Measurements from ENCODE around the gene FLCN. TPM values are rescaled to one million over a fixed set of nuclear protein-coding genes. Genes with fewer than 3 reads are reported as not detected.

The FLCN gene
- total and polyA plus RNA-seq, 2 donors (not counting 3 experiments of a cell fraction or from before 2014, with no cell fraction given): 38.8 to 68.9 TPM

DNA sequence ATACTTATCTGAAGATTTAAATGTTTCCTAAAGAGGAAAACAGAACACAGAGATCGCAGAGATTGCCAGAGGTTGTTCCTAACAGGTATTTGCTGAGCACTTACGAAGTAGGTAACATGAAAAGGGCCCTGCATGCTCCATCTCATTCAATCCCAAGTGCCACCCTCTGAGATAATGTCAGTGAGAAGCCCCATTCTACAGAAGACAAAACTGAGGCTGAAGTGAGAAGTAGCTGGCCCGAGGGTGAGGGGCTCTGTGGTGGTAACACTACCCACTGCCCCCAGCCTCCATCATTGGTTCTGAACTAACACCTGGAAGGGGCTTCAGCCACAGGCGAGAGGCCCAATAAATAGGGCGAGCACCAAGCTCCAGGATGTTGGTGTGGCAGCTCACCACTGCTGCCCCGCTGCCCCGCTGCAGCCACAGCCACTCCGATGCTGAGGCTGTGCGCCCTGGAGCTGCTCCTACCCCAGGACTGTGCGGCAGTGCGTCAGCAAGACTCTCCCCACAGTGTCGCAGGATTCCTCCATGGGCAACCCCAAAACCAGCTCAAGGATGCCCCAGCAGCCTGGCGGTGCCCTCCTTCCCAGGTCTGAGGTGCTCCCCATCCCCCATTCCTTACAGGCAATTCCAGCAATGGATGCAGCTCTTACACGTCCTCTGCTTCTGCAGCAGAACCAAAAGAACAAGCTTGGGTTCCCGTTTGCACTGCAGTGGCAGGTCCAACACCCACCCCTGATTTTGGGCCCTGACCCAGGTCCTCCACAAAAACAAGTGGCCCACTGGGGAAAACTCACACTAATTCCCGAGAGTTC is 10.3 kb downstream of the FLCN start:
- CTCF ChIA-PET: interaction anchor here (0.6 kb wide), 1 partner anchor 119 kb away, joined by 3 read pairs; no protein-coding TSS in a partner anchor
- TF ChIP-seq EZH2 (IDR thresholded peaks at IDR 0.05; ENCODE audit: borderline replicate concordance, low read depth, low read length, severe bottlenecking) (no peak), MYC (IDR thresholded peaks at IDR 0.05; ENCODE audit: low read depth, low read length) (no peak), JUN (IDR thresholded peaks at IDR 0.05; ENCODE audit: borderline replicate concordance, insufficient read depth, insufficient read length, low read depth) (no peak), GATA2 (IDR thresholded peaks at IDR 0.05; ENCODE audit: insufficient read depth, insufficient read length, low read depth, low read length) (no peak), POLR2AphosphoS5 (IDR thresholded peaks at IDR 0.05; ENCODE audit: insufficient read depth, low read depth, low read length) (no peak), FOS (IDR thresholded peaks at IDR 0.05; ENCODE audit: borderline replicate concordance, insufficient read depth, low read length) (no peak), POLR2A (IDR thresholded peaks at IDR 0.05; ENCODE audit: low read depth, low read length) (no peak)
- TF ChIP-seq, protein P1, sequence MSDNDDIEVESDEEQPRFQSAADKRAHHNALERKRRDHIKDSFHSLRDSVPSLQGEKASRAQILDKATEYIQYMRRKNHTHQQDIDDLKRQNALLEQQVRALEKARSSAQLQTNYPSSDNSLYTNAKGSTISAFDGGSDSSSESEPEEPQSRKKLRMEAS (IDR thresholded peaks at IDR 0.05; ENCODE audit: insufficient read depth, insufficient read length): no peak
- TF ChIP-seq, protein P2, sequence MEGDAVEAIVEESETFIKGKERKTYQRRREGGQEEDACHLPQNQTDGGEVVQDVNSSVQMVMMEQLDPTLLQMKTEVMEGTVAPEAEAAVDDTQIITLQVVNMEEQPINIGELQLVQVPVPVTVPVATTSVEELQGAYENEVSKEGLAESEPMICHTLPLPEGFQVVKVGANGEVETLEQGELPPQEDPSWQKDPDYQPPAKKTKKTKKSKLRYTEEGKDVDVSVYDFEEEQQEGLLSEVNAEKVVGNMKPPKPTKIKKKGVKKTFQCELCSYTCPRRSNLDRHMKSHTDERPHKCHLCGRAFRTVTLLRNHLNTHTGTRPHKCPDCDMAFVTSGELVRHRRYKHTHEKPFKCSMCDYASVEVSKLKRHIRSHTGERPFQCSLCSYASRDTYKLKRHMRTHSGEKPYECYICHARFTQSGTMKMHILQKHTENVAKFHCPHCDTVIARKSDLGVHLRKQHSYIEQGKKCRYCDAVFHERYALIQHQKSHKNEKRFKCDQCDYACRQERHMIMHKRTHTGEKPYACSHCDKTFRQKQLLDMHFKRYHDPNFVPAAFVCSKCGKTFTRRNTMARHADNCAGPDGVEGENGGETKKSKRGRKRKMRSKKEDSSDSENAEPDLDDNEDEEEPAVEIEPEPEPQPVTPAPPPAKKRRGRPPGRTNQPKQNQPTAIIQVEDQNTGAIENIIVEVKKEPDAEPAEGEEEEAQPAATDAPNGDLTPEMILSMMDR (IDR thresholded peaks at IDR 0.05; ENCODE audit: extremely low read depth in 1 of 2, insufficient read depth in 1 of 2, low read depth in 1 of 2, low read length in 2 of 2): no peak

More for the DNA sequence above, 10.3 kb downstream of the FLCN start:
- Histone ChIP-seq H3K4me2 (ENCODE audit: insufficient read depth, low read length) (no peak overlapping the region), H3K79me2 (ENCODE audit: control insufficient read depth, insufficient read depth, low read length) (no peaks in the 10 kb centered on the region), H3K9me3 (replicated peaks; ENCODE audit: control insufficient read depth, insufficient read depth, low read length) (no peaks in the 10 kb centered on the region), H3K27me3 (ENCODE audit: control insufficient read depth in 2 of 2, insufficient read depth in 2 of 2, low read length in 2 of 2) (no peaks in the 10 kb centered on the region), H2AFZ (ENCODE audit: low read depth, low read length) (no peak overlapping the region), H3K9me1 (replicated peaks; ENCODE audit: control insufficient read depth, extremely low read depth, insufficient read depth, low read length) (no peaks in the 10 kb centered on the region), H4K20me1 (replicated peaks; ENCODE audit: control insufficient read depth, extremely low read depth, insufficient read depth, low read length) (no peaks in the 10 kb centered on the region), H3K4me1 (ENCODE audit: control insufficient read depth, extremely low read depth, insufficient read depth, low read length) (no peaks in the 10 kb centered on the region), H3K4me3 (replicated peaks in 1 of 3; ENCODE audit: insufficient read depth in 1 of 3, low read depth in 1 of 3, low read length in 3 of 3) (no peak overlapping the region), H3K9ac (replicated peaks; ENCODE audit: extremely low read depth, insufficient read depth, low read length) (no peak overlapping the region), H3K27ac (ENCODE audit: insufficient read depth, low read depth, low read length) (no peak overlapping the region), H3K36me3 (ENCODE audit: control insufficient read depth in 2 of 2, extremely low read depth in 1 of 2, insufficient read depth in 2 of 2, low read length in 2 of 2) (peaks cover 11 to 71% of the 10 kb centered on the region in 2 experiments)
- dilution Hi-C loops (cut with MboI; ENCODE audit: extremely low pct_ligation_motif_present, low sequenced_read_pairs): no loop called here
- FAIRE-seq (no peak), DNase-seq (ENCODE audit: low read depth, low spot score) (no peak)
- no TSS peak for BruUV-seq (replicated peaks)
- intact Hi-C loops (cut with micrococcal nuclease): no loop called here
- POLR2A ChIA-PET: interaction anchor here (0.6 kb wide), 1 partner anchor 270 kb away, joined by 5 read pairs; the partner anchor contains the start of gene RASD1
